SK-N-MC (cell line): ENCODE measurements around the gene PARP14.

Source experiments
- EZH2 ChIP-seq: fragments of 200-600 bp; sonication (generic); IDR thresholded peaks from one replicate; pipeline ENCODE4 v1.6.1; 2017; ENCODE audit warnings: antibody characterized with exemption
- FOXP2 ChIP-seq: optimal IDR thresholded peaks from 2 replicates; pipeline ENCODE3; 2011; ENCODE audit warnings: mild to moderate bottlenecking, moderate library complexity; ENCODE audit not compliant: insufficient read depth; ENCODE audit errors: extremely low read length, control extremely low read depth
- POLR2AphosphoS5 ChIP-seq: IDR thresholded peaks from 2 replicates; pipeline ENCODE4 v1.6.1; 2012; ENCODE audit warnings: mild to moderate bottlenecking, low read depth, low read length, borderline replicate concordance

GRCh38 chr3:122695927-122696561 lies 15.4 kb downstream of the PARP14 start:
- no peak for TF ChIP-seq EZH2
- no peak for TF ChIP-seq POLR2AphosphoS5
- no peak for TF ChIP-seq FOXP2
